A673 (cell line): ENCODE results near the gene TIMP1. TPM values are rescaled to one million over a fixed set of nuclear protein-coding genes. Genes with fewer than 3 reads are reported as not detected.

Experiments
- BruUV-seq: library from RNA; stranded (reverse); fragments of 400-500 nt; replicated peaks from 2 replicates; lab custom pipeline; 2021; lab: Mats Ljungman, UMichigan
- CTCF ChIA-PET: fragments of 300-600 bp; sonication (Branson Sonifier 250); formaldehyde crosslinking; loops from one replicate; lab custom pipeline; 2022; ENCODE audit warnings: antibody characterized with exemption; lab: Charles Lee
- POLR2A ChIA-PET: fragments of 300-600 bp; sonication (Branson Sonifier 250); formaldehyde crosslinking; loops from one replicate; lab custom pipeline; 2022; ENCODE audit warnings: antibody characterized with exemption; ENCODE audit not compliant: low non-redundant PET; lab: Charles Lee
- DNase-seq: peaks from one replicate; pipeline ENCODE4 v3.0.0-alpha.2; 2015; ENCODE audit warnings: low spot score
- H3K27ac ChIP-seq: fragments of 200-600 bp; sonication (generic); 2 replicates; pipeline ENCODE4 v1.5.1; 2016; ENCODE audit warnings: mixed run types, low read depth, mild to moderate bottlenecking, mixed read lengths, antibody characterized with exemption, low read length; ENCODE audit not compliant: poor library complexity, severe bottlenecking
- H3K27me3 ChIP-seq: fragments of 200-600 bp; sonication (generic); replicated peaks from 2 replicates; pipeline ENCODE4 v1.6.1; 2017; ENCODE audit warnings: mixed run types, low read depth, mild to moderate bottlenecking, mixed read lengths, antibody characterized with exemption, low read length; ENCODE audit not compliant: insufficient read depth, poor library complexity
- H3K36me3 ChIP-seq: fragments of 200-600 bp; sonication (generic); 2 replicates; pipeline ENCODE4 v1.6.1; 2016; ENCODE audit warnings: mixed run types, mild to moderate bottlenecking, mixed read lengths, antibody characterized with exemption, low read length; ENCODE audit not compliant: insufficient read depth, poor library complexity, severe bottlenecking
- H3K4me1 ChIP-seq: fragments of 200-600 bp; sonication (generic); 2 replicates; pipeline ENCODE4 v1.6.1; 2017; ENCODE audit warnings: mixed run types, mild to moderate bottlenecking, mixed read lengths, antibody characterized with exemption, low read length; ENCODE audit not compliant: insufficient read depth, poor library complexity, severe bottlenecking
- H3K4me3 ChIP-seq: fragments of 200-600 bp; sonication (generic); 2 replicates; pipeline ENCODE4 v1.5.1; 2016; ENCODE audit warnings: low read depth, mixed run types, mild to moderate bottlenecking, mixed read lengths, low read length; ENCODE audit not compliant: poor library complexity, severe bottlenecking
- H3K9me3 ChIP-seq: fragments of 200-600 bp; sonication (generic); 2 replicates; pipeline ENCODE4 v1.6.1; 2016; ENCODE audit warnings: mixed run types, low read depth, mild to moderate bottlenecking, mixed read lengths, antibody characterized with exemption, low read length; ENCODE audit not compliant: poor library complexity, severe bottlenecking
- EZH2 ChIP-seq: fragments of 200-600 bp; sonication (generic); IDR thresholded peaks from 2 replicates; pipeline ENCODE4 v1.6.1; 2017; ENCODE audit warnings: borderline replicate concordance, low read depth, mild to moderate bottlenecking, mixed read lengths, antibody characterized with exemption, low read length; ENCODE audit not compliant: poor library complexity, severe bottlenecking
- intact Hi-C: fragments of 100-400 bp; cut with micrococcal nuclease; formaldehyde crosslinking; loops from one replicate; pipeline ENCODE4 v1.10.0; 2022; ENCODE audit not compliant: unreplicated experiment
- total RNA-seq: library from RNA; stranded (reverse); gene quantifications from 2 replicates; pipeline ENCODE4 v1.2.3, GENCODE V29; 2021
- TF ChIP-seq, protein P1 (sequence below): fragments of 300-800, 200-600 bp; sonication (generic); conservative IDR thresholded peaks from 2 replicates; pipeline ENCODE4 v1.5.1; 2017; ENCODE audit warnings: low read depth, mild to moderate bottlenecking, antibody characterized with exemption, low read length, moderate library complexity, mixed read lengths

The TIMP1 gene
- total RNA-seq, 1 experiment from 2014 or later, result 471 TPM

DNA sequence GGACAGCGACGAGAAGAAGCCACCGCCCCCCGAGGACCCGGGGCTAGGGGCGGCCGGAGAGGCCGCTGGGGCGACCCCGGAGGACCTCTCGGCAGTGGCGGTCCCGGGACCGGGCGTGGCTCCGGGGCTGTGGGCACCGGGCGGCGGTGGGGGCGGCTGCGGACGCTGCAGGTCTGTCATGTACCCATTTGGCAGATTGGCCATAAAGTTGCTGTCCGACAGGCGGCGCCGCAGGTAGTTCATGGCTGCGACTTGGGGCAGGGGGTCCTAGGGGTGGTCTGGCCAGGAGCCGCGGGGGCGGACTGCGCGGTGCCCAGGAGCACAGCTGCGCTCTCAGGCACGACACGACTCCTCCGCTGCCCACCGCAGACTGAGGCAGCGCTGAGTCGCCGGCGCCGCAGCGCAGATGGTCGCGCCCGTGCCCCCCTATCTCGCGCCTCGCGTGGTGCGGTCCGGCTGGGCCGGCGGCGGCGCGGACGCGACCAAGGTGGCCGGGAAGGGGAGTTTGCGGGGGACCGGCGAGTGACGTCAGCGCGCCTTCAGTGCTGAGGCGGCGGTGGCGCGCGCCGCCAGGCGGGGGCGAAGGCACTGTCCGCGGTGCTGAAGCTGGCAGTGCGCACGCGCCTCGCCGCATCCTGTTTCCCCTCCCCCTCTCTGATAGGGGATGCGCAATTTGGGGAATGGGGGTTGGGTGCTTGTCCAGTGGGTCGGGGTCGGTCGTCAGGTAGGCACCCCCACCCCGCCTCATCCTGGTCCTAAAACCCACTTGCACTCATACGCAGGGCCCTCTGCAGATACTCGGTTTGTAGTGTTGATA is 37.5 kb downstream of the TIMP1 start, which contains the start of gene SYN1:
Gene SYN1 (minus strand): TSS at position 372 of the 817 bp plus-strand sequence. CDS start 129 bp downstream, at position 243.
- peak; percentile 87 for DNase-seq
- Histone ChIP-seq H3K4me3 (peak within 1 kb of the TSS; percentile 35), H3K4me1 (no peaks in the 10 kb centered on the region), H3K27ac (no peak within 1 kb of the TSS), H3K36me3 (no peaks in the 10 kb centered on the region), H3K9me3 (no peaks in the 10 kb centered on the region), H3K27me3 (no peaks in the 10 kb centered on the region)
- ChIA-PET POLR2A (no interaction called here), CTCF (no interaction called here)
- no peak for TF ChIP-seq EZH2
- TF ChIP-seq, protein P1, sequence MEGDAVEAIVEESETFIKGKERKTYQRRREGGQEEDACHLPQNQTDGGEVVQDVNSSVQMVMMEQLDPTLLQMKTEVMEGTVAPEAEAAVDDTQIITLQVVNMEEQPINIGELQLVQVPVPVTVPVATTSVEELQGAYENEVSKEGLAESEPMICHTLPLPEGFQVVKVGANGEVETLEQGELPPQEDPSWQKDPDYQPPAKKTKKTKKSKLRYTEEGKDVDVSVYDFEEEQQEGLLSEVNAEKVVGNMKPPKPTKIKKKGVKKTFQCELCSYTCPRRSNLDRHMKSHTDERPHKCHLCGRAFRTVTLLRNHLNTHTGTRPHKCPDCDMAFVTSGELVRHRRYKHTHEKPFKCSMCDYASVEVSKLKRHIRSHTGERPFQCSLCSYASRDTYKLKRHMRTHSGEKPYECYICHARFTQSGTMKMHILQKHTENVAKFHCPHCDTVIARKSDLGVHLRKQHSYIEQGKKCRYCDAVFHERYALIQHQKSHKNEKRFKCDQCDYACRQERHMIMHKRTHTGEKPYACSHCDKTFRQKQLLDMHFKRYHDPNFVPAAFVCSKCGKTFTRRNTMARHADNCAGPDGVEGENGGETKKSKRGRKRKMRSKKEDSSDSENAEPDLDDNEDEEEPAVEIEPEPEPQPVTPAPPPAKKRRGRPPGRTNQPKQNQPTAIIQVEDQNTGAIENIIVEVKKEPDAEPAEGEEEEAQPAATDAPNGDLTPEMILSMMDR, result no peak
- BruUV-seq, result no TSS peak
- intact Hi-C loops, result no loop called here

DNA sequence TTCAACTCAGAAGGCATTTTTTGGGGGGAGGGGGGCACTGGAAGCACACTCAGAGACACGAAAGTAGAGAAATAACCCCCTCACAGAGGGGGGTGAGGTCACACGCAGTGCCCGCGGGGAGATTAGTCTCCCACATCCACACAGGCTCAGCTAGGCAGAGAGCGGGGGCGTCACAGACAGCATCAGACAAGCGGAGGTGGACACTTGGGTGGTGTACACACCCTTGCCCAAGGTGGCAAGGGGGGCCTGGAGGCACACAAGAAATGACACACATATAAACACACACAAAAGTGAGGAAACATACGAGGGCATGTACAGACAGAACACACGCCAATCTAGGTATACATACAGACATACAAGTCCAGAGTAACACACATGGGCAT is 38.1 kb downstream of the TIMP1 start:
- H3K27me3 ChIP-seq, result no peaks in the 10 kb centered on the region
- intact Hi-C loops, result no loop called here
- no peak for DNase-seq
- CTCF ChIA-PET, result no interaction called here
- no peaks in the 10 kb centered on the region for H3K9me3 ChIP-seq
- no peaks in the 10 kb centered on the region for H3K36me3 ChIP-seq
- no TSS peak for BruUV-seq
- H3K4me1 ChIP-seq, result no peaks in the 10 kb centered on the region
- no peak overlapping the region for H3K4me3 ChIP-seq
- POLR2A ChIA-PET, result no interaction called here
- TF ChIP-seq EZH2, result no peak
- TF ChIP-seq, protein P1, result no peak
- no peak overlapping the region for H3K27ac ChIP-seq

DNA sequence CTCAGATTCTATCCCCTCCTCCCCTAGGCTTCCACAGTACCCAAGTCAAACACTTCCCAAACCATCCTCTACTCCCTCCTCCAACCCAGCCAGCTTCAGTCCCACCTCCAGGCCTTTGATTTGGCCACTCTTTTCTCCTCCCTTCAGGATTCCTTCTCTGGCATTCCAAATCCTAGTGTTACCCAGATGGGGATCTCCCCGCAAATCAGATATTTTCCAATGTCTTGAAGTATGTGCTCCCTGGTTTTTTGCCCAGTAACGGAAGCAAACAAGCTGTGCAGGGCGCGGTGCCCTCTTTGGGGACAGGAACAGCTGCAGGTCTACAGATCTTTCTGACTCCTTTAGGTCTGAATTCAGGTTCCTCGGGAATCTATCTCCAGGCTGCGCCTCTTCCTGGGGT is 39.6 kb downstream of the TIMP1 start:
- POLR2A ChIA-PET, result no interaction called here

More for the DNA sequence above, 39.6 kb downstream of the TIMP1 start:
- intact Hi-C loops, result no loop called here
- no TSS peak for BruUV-seq
- Histone ChIP-seq H3K9me3 (no peaks in the 10 kb centered on the region), H3K4me3 (no peak overlapping the region), H3K4me1 (no peaks in the 10 kb centered on the region), H3K36me3 (no peaks in the 10 kb centered on the region), H3K27me3 (no peaks in the 10 kb centered on the region), H3K27ac (no peak overlapping the region)
- TF ChIP-seq EZH2, result no peak
- TF ChIP-seq, protein P1, result no peak
- CTCF ChIA-PET, result no interaction called here
- no peak for DNase-seq
